Measurements from ENCODE around the gene RNASET2.

The RNASET2 gene

GRCh38 chr6:166939894-166940293 lies 16.5 kb downstream of the RNASET2 start:
- H3K4me1 ChIP-seq (ENCODE audit: control insufficient read depth, insufficient read depth, low read length) = peaks cover 5% of the 10 kb centered on the region
- no peaks in the 10 kb centered on the region for H3K9me3 ChIP-seq (ENCODE audit: control insufficient read depth, low read length)
- H3K27me3 ChIP-seq (replicated peaks; ENCODE audit: control insufficient read depth, insufficient read depth, low read length) = no peaks in the 10 kb centered on the region
- H3K9ac ChIP-seq (ENCODE audit: low read length) = no peak overlapping the region
- no peaks in the 10 kb centered on the region for H3K36me3 ChIP-seq (ENCODE audit: control insufficient read depth, insufficient read depth, low read length, severe bottlenecking)
- DNase-seq (ENCODE audit: low read depth) = no peak
- H3K4me3 ChIP-seq (ENCODE audit: low read length) = no peak overlapping the region

GRCh38 chr6:166939345-166939744 lies 17.0 kb downstream of the RNASET2 start:
- Histone ChIP-seq H3K9me3 (ENCODE audit: control insufficient read depth, low read length) (no peaks in the 10 kb centered on the region), H3K9ac (ENCODE audit: low read length) (no peak overlapping the region), H3K36me3 (ENCODE audit: control insufficient read depth, insufficient read depth, low read length, severe bottlenecking) (no peaks in the 10 kb centered on the region), H3K27me3 (replicated peaks; ENCODE audit: control insufficient read depth, insufficient read depth, low read length) (no peaks in the 10 kb centered on the region), H3K4me1 (ENCODE audit: control insufficient read depth, insufficient read depth, low read length) (peaks cover 5% of the 10 kb centered on the region), H3K4me3 (ENCODE audit: low read length) (no peak overlapping the region)
- no peak for DNase-seq (ENCODE audit: low read depth)

GRCh38 chr6:166938704-166939103 lies 17.6 kb downstream of the RNASET2 start:
- H3K27me3 ChIP-seq (replicated peaks; ENCODE audit: control insufficient read depth, insufficient read depth, low read length) = no peaks in the 10 kb centered on the region
- no peaks in the 10 kb centered on the region for H3K36me3 ChIP-seq (ENCODE audit: control insufficient read depth, insufficient read depth, low read length, severe bottlenecking)
- no peak overlapping the region for H3K4me3 ChIP-seq (ENCODE audit: low read length)
- H3K9me3 ChIP-seq (ENCODE audit: control insufficient read depth, low read length) = no peaks in the 10 kb centered on the region
- DNase-seq (ENCODE audit: low read depth) = no peak
- no peak overlapping the region for H3K9ac ChIP-seq (ENCODE audit: low read length)
- peaks cover 5% of the 10 kb centered on the region for H3K4me1 ChIP-seq (ENCODE audit: control insufficient read depth, insufficient read depth, low read length)

DNA sequence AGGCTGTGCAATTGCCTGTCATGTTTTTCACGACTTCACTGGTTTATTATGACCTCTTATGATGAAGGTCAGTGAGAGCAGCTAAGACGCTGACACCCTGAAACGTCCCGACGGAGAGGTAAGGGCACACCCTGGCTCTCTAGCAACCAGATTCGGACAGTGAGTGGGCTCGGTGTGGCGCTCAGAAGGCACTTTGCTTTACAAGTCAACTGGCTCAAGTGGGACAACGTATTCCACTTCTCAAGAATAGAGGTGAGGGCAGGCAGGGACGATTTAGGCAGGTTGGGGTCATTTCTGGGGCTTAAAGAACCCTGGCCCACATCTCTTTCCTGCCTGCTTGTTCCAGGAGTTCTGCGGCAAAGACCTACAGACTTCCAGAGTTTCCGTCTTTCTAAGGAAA lies 18.2 kb downstream of the RNASET2 start:
- DNase-seq (ENCODE audit: low read depth) = no peak
- Histone ChIP-seq H3K9ac (ENCODE audit: low read length) (no peak overlapping the region), H3K4me3 (ENCODE audit: low read length) (no peak overlapping the region), H3K36me3 (ENCODE audit: control insufficient read depth, insufficient read depth, low read length, severe bottlenecking) (no peaks in the 10 kb centered on the region), H3K9me3 (ENCODE audit: control insufficient read depth, low read length) (no peaks in the 10 kb centered on the region), H3K4me1 (ENCODE audit: control insufficient read depth, insufficient read depth, low read length) (peaks cover 5% of the 10 kb centered on the region), H3K27me3 (replicated peaks; ENCODE audit: control insufficient read depth, insufficient read depth, low read length) (no peaks in the 10 kb centered on the region)

DNA sequence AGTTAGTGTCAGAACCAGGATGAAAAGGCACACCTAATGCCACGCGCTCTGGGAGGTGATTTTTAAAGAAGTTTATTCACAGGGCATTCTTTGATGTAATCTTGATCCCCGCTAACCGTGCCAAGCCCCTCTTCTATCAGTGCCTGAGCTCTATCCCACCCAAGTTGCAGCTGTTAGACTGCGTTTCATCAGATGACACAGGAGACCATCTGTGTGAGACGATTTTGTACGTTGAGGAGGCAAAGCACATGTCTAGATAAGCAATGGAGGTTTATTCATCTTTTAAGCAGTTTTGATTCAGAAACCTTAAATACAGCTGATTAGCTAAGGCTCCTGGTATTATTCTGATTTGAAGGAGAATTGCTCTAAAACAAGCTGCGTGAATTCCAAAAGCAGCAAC lies 18.6 kb downstream of the RNASET2 start:
- no peaks in the 10 kb centered on the region for H3K36me3 ChIP-seq (ENCODE audit: control insufficient read depth, insufficient read depth, low read length, severe bottlenecking)
- no peaks in the 10 kb centered on the region for H3K9me3 ChIP-seq (ENCODE audit: control insufficient read depth, low read length)
- DNase-seq (ENCODE audit: low read depth) = no peak
- peaks cover 5% of the 10 kb centered on the region for H3K4me1 ChIP-seq (ENCODE audit: control insufficient read depth, insufficient read depth, low read length)
- H3K4me3 ChIP-seq (ENCODE audit: low read length) = no peak overlapping the region
- H3K9ac ChIP-seq (ENCODE audit: low read length) = no peak overlapping the region
- no peaks in the 10 kb centered on the region for H3K27me3 ChIP-seq (replicated peaks; ENCODE audit: control insufficient read depth, insufficient read depth, low read length)

DNA sequence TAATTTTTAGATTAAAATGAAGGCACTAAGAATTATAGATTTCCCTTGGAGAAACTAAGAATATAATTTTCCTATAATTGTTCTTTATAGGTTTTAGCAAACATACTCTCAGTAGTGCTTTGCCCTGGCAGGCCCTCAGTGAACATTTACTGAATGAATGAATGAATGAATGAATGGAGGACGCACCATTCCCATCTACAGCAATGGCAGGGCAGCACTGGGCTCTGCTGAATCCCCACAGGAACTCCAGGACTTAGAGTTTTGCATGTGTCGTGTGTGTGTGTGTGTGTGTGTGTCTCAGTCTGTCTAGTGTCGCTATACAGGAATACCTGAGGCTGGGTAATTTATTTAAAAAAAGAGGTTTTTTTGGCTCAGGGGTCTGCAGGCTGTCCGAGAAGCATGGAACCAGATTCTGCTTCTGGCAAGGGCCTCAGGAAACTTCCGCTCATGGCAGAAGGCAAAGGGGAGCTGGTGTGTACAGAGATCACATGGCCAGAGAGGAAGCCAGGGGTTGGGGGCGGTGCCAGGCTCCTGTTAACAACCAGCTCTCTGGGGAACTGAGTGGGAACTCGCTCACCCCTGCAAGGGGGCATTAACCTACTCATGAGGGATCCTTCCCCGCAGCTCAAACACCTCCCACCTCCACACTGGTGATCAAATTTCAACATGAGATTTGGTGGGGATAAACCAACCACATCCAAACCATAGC lies 20.1 kb downstream of the RNASET2 start:
- DNase-seq (ENCODE audit: low read depth) = no peak
- no peaks in the 10 kb centered on the region for H3K27me3 ChIP-seq (replicated peaks; ENCODE audit: control insufficient read depth, insufficient read depth, low read length)
- no peak overlapping the region for H3K4me3 ChIP-seq (ENCODE audit: low read length)
- no peaks in the 10 kb centered on the region for H3K36me3 ChIP-seq (ENCODE audit: control insufficient read depth, insufficient read depth, low read length, severe bottlenecking)
- H3K9ac ChIP-seq (ENCODE audit: low read length) = no peak overlapping the region
- H3K4me1 ChIP-seq (ENCODE audit: control insufficient read depth, insufficient read depth, low read length) = no peaks in the 10 kb centered on the region
- no peaks in the 10 kb centered on the region for H3K9me3 ChIP-seq (ENCODE audit: control insufficient read depth, low read length)

GRCh38 chr6:166935353-166935752 lies 21.0 kb downstream of the RNASET2 start:
- Histone ChIP-seq H3K9ac (ENCODE audit: low read length) (no peak overlapping the region), H3K4me3 (ENCODE audit: low read length) (no peak overlapping the region)
- DNase-seq (ENCODE audit: low read depth) = no peak

DNA sequence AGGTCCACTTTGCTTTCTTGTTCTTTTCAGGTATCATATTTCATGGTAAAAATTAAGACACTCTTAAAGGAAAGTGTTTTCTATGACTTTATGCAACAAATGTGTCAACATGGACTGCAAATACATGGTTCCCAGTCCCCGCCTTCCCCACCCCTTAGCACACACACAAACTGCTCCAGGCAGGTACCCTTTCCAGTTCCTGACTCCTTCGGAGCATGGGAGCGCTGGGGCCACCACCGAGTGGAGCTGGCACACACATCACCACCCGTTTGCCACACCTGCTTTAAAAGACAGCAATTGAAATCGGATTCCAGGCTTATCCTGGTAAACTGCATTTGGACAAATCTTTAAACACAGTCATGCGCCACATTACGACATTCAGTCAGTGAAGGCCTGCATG lies 22.2 kb downstream of the RNASET2 start:
- H3K4me1 ChIP-seq (ENCODE audit: control insufficient read depth, insufficient read depth, low read length) = no peaks in the 10 kb centered on the region
- H3K36me3 ChIP-seq (ENCODE audit: control insufficient read depth, insufficient read depth, low read length, severe bottlenecking) = no peaks in the 10 kb centered on the region
- no peak overlapping the region for H3K4me3 ChIP-seq (ENCODE audit: low read length)
- H3K9ac ChIP-seq (ENCODE audit: low read length) = no peak overlapping the region
- H3K27me3 ChIP-seq (replicated peaks; ENCODE audit: control insufficient read depth, insufficient read depth, low read length) = no peaks in the 10 kb centered on the region
- DNase-seq (ENCODE audit: low read depth) = no peak
- no peaks in the 10 kb centered on the region for H3K9me3 ChIP-seq (ENCODE audit: control insufficient read depth, low read length)

More at GRCh38 chr6:166935353-166935752, 21.0 kb downstream of the RNASET2 start:
- H3K4me1 ChIP-seq (ENCODE audit: control insufficient read depth, insufficient read depth, low read length) = no peaks in the 10 kb centered on the region
- H3K27me3 ChIP-seq (replicated peaks; ENCODE audit: control insufficient read depth, insufficient read depth, low read length) = no peaks in the 10 kb centered on the region
- no peaks in the 10 kb centered on the region for H3K36me3 ChIP-seq (ENCODE audit: control insufficient read depth, insufficient read depth, low read length, severe bottlenecking)
- no peaks in the 10 kb centered on the region for H3K9me3 ChIP-seq (ENCODE audit: control insufficient read depth, low read length)

DNA sequence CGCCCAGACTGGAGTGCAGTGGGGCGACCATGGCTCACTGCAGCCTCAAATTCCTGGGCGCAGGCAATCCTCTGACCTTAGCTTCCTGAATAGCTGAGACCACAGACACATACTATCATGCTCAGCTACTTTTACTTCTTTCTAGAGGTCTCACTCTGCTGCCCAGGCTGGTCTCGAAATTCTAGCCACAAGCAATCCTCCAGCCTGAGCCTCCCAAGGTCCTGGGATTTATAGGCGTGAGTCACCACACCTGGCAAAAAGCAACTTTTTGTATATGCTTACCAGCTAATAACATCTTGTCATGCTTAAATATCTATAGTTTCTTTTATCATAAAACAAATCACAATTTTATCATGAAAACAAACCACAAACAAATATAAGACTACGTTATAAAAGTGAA lies 23.0 kb downstream of the RNASET2 start:
- no peaks in the 10 kb centered on the region for H3K4me1 ChIP-seq (ENCODE audit: control insufficient read depth, insufficient read depth, low read length)
- H3K4me3 ChIP-seq (ENCODE audit: low read length) = no peak overlapping the region
- no peaks in the 10 kb centered on the region for H3K36me3 ChIP-seq (ENCODE audit: control insufficient read depth, insufficient read depth, low read length, severe bottlenecking)
- H3K9me3 ChIP-seq (ENCODE audit: control insufficient read depth, low read length) = no peaks in the 10 kb centered on the region
- no peaks in the 10 kb centered on the region for H3K27me3 ChIP-seq (replicated peaks; ENCODE audit: control insufficient read depth, insufficient read depth, low read length)
- no peak overlapping the region for H3K9ac ChIP-seq (ENCODE audit: low read length)
- no peak for DNase-seq (ENCODE audit: low read depth)

- Histone ChIP-seq H3K4me3 (ENCODE audit: low read length) (no peak overlapping the region), H3K9me3 (ENCODE audit: control insufficient read depth, low read length) (no peaks in the 10 kb centered on the region), H3K9ac (ENCODE audit: low read length) (no peak overlapping the region), H3K27me3 (replicated peaks; ENCODE audit: control insufficient read depth, insufficient read depth, low read length) (no peaks in the 10 kb centered on the region), H3K4me1 (ENCODE audit: control insufficient read depth, insufficient read depth, low read length) (no peaks in the 10 kb centered on the region), H3K36me3 (ENCODE audit: control insufficient read depth, insufficient read depth, low read length, severe bottlenecking) (no peaks in the 10 kb centered on the region)
- DNase-seq (ENCODE audit: low read depth) = no peak
Observed at GRCh38 chr6:166932616-166933015, 23.7 kb downstream of the RNASET2 start.

DNA sequence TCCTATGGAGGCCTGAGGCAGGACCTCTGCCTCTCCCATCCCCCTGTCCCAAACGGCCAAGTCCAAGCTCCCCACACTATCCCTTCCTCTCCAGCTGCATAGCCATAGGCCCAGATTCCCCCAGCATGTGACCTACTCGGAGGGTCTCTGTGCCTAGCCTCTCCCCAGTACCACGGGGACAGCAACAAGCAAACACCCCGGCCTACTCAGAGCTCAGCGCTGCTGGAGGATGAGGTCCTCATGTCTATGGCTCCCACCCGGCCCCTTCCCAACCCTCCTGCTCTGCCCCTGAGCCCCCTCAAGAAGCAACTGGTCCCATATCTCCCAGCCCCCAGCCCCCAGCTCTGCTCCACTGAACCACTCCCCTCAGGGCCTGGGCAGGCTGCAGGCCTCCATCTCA lies 24.2 kb downstream of the RNASET2 start:
- Histone ChIP-seq H3K4me1 (ENCODE audit: control insufficient read depth, insufficient read depth, low read length) (no peaks in the 10 kb centered on the region), H3K9ac (ENCODE audit: low read length) (no peak overlapping the region), H3K4me3 (ENCODE audit: low read length) (no peak overlapping the region), H3K9me3 (ENCODE audit: control insufficient read depth, low read length) (no peaks in the 10 kb centered on the region), H3K36me3 (ENCODE audit: control insufficient read depth, insufficient read depth, low read length, severe bottlenecking) (no peaks in the 10 kb centered on the region), H3K27me3 (replicated peaks; ENCODE audit: control insufficient read depth, insufficient read depth, low read length) (no peaks in the 10 kb centered on the region)
- no peak for DNase-seq (ENCODE audit: low read depth)

DNA sequence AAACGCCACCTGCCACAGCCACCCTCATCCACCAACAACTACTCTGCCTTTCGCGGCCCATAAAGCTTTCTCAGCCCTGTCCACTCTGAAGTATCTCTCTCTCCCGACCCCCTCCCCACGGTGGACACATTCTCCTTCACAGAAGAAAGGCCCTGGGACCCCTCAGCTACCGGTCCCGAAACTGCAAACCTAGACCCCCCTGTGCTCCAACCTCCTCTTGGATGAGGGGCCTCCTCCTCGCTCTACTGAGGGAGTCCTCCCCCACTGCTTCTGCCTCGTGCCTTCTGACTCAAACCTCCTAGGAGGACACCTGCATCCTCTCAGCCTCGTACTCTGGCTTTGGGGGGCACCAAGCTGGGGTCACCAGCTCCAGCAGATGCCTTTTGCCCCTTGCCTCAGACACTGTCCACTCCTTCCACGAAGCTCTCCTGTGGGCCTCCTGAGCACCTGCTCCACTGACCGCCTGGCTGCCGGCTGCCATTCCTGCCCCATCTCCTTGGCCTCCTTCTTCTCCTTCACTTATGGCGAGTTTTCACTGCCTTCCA lies 24.9 kb downstream of the RNASET2 start:
- H3K36me3 ChIP-seq (ENCODE audit: control insufficient read depth, insufficient read depth, low read length, severe bottlenecking) = no peaks in the 10 kb centered on the region
- no peak for DNase-seq (ENCODE audit: low read depth)
- no peaks in the 10 kb centered on the region for H3K27me3 ChIP-seq (replicated peaks; ENCODE audit: control insufficient read depth, insufficient read depth, low read length)
- H3K9ac ChIP-seq (ENCODE audit: low read length) = no peak overlapping the region
- no peak overlapping the region for H3K4me3 ChIP-seq (ENCODE audit: low read length)
- H3K4me1 ChIP-seq (ENCODE audit: control insufficient read depth, insufficient read depth, low read length) = no peaks in the 10 kb centered on the region
- H3K9me3 ChIP-seq (ENCODE audit: control insufficient read depth, low read length) = no peaks in the 10 kb centered on the region

Data from adipocyte (in vitro differentiated cells).